Measurements from ENCODE around the gene RASGRF2. TPM values are rescaled to one million over a fixed set of nuclear protein-coding genes. Genes with fewer than 3 reads are reported as not detected.

Gene RASGRF2
- total RNA-seq, 1 donor from 2014 or later = 2.5 TPM

GRCh38 chr5:81078930-81079329, 118.8 kb downstream of the RASGRF2 start:
- TF ChIP-seq CTCF (IDR thresholded peaks at IDR 0.05; ENCODE audit: unreplicated experiment) = no peak
- H3K9me3 Mint-ChIP-seq (ENCODE audit: unreplicated experiment) = no peaks in the 10 kb centered on the region
- H3K4me3 Mint-ChIP-seq (ENCODE audit: unreplicated experiment) = no peak overlapping the region
- peaks cover 1% of the 10 kb centered on the region for H3K27me3 Mint-ChIP-seq (ENCODE audit: unreplicated experiment)
- DNase-seq (ENCODE audit: low spot score) = no peak
- H3K36me3 Mint-ChIP-seq (ENCODE audit: low read depth, unreplicated experiment) = no peaks in the 10 kb centered on the region
- no peak overlapping the region for H3K27ac Mint-ChIP-seq (ENCODE audit: unreplicated experiment)
- no peaks in the 10 kb centered on the region for H3K4me1 Mint-ChIP-seq (ENCODE audit: unreplicated experiment)

GRCh38 chr5:81080809-81081460, 120.8 kb downstream of the RASGRF2 start:
- no peak for TF ChIP-seq CTCF (IDR thresholded peaks at IDR 0.05; ENCODE audit: unreplicated experiment)
- H3K4me3 Mint-ChIP-seq (ENCODE audit: unreplicated experiment) = no peak overlapping the region
- H3K9me3 Mint-ChIP-seq (ENCODE audit: unreplicated experiment) = no peaks in the 10 kb centered on the region
- H3K4me1 Mint-ChIP-seq (ENCODE audit: unreplicated experiment) = no peaks in the 10 kb centered on the region
- no peak for DNase-seq (ENCODE audit: low spot score)
- H3K27ac Mint-ChIP-seq (ENCODE audit: unreplicated experiment) = no peak overlapping the region
- no peaks in the 10 kb centered on the region for H3K36me3 Mint-ChIP-seq (ENCODE audit: low read depth, unreplicated experiment)
- peaks cover 1% of the 10 kb centered on the region for H3K27me3 Mint-ChIP-seq (ENCODE audit: unreplicated experiment)

- TF ChIP-seq CTCF (IDR thresholded peaks at IDR 0.05; ENCODE audit: unreplicated experiment) = no peak
- Mint-ChIP-seq H3K4me3 (ENCODE audit: unreplicated experiment) (no peak overlapping the region), H3K9me3 (ENCODE audit: unreplicated experiment) (no peaks in the 10 kb centered on the region), H3K36me3 (ENCODE audit: low read depth, unreplicated experiment) (no peaks in the 10 kb centered on the region), H3K4me1 (ENCODE audit: unreplicated experiment) (no peaks in the 10 kb centered on the region), H3K27me3 (ENCODE audit: unreplicated experiment) (peaks cover 1% of the 10 kb centered on the region), H3K27ac (ENCODE audit: unreplicated experiment) (no peak overlapping the region)
- no peak for DNase-seq (ENCODE audit: low spot score)
Observed at GRCh38 chr5:81081461-81081835, 121.3 kb downstream of the RASGRF2 start.

GRCh38 chr5:81086881-81087281, 126.7 kb downstream of the RASGRF2 start:
- no peak for TF ChIP-seq CTCF (IDR thresholded peaks at IDR 0.05; ENCODE audit: unreplicated experiment)
- DNase-seq (ENCODE audit: low spot score) = no peak
- H3K9me3 Mint-ChIP-seq (ENCODE audit: unreplicated experiment) = no peaks in the 10 kb centered on the region
- H3K4me1 Mint-ChIP-seq (ENCODE audit: unreplicated experiment) = no peaks in the 10 kb centered on the region
- no peaks in the 10 kb centered on the region for H3K27me3 Mint-ChIP-seq (ENCODE audit: unreplicated experiment)
- no peaks in the 10 kb centered on the region for H3K36me3 Mint-ChIP-seq (ENCODE audit: low read depth, unreplicated experiment)
- no peak overlapping the region for H3K27ac Mint-ChIP-seq (ENCODE audit: unreplicated experiment)
- no peak overlapping the region for H3K4me3 Mint-ChIP-seq (ENCODE audit: unreplicated experiment)

GRCh38 chr5:81091199-81091598, 131.0 kb downstream of the RASGRF2 start:
- Mint-ChIP-seq H3K36me3 (ENCODE audit: low read depth, unreplicated experiment) (no peaks in the 10 kb centered on the region), H3K27ac (ENCODE audit: unreplicated experiment) (no peak overlapping the region), H3K9me3 (ENCODE audit: unreplicated experiment) (no peaks in the 10 kb centered on the region), H3K27me3 (ENCODE audit: unreplicated experiment) (no peaks in the 10 kb centered on the region), H3K4me3 (ENCODE audit: unreplicated experiment) (no peak overlapping the region), H3K4me1 (ENCODE audit: unreplicated experiment) (no peaks in the 10 kb centered on the region)
- DNase-seq (ENCODE audit: low spot score) = no peak
- no peak for TF ChIP-seq CTCF (IDR thresholded peaks at IDR 0.05; ENCODE audit: unreplicated experiment)
